ENCODE measurements around the gene C17orf100. TPM values are rescaled to one million over a fixed set of nuclear protein-coding genes. Genes with fewer than 3 reads are reported as not detected.

C17orf100 gene
- total RNA-seq, 4 donors from 2014 or later, result 1.9 to 3.3 (median 2.4) TPM

GRCh38 chr17:6671431-6671830 lies 19.9 kb downstream of the C17orf100 start:
- Histone ChIP-seq H3K4me3 (no peak overlapping the region), H3K9me3 (no peaks in the 10 kb centered on the region), H3K27me3 (peaks cover 12% of the 10 kb centered on the region), H3K4me1 (peaks cover 6% of the 10 kb centered on the region), H3K36me3 (no peaks in the 10 kb centered on the region), H3K27ac (no peak overlapping the region)
- DNase-seq (ENCODE audit: low spot score in 2 of 2), result peak in 1 of 2 donors; percentile 60
- WGBS, result 91% methylated on average over 6 of the region's 7 CpGs
- TF ChIP-seq POLR2AphosphoS5 (IDR thresholded peaks at IDR 0.05) (no peak), CTCF (IDR thresholded peaks at IDR 0.05) (no peak), POLR2A (IDR thresholded peaks at IDR 0.05) (no peak)

- 98% methylated on average over 13 of the region's 13 CpGs for WGBS
- H3K27me3 ChIP-seq, result peaks cover 30% of the 10 kb centered on the region
- no peak overlapping the region for H3K4me3 ChIP-seq
- no peak for DNase-seq (ENCODE audit: low spot score in 2 of 2)
- TF ChIP-seq CTCF (IDR thresholded peaks at IDR 0.05) (no peak), POLR2A (IDR thresholded peaks at IDR 0.05) (no peak), EP300 (IDR thresholded peaks at IDR 0.05) (no peak), POLR2AphosphoS5 (IDR thresholded peaks at IDR 0.05) (no peak)
- H3K27ac ChIP-seq, result no peak overlapping the region
- H3K4me1 ChIP-seq, result peaks cover 2% of the 10 kb centered on the region
- no peaks in the 10 kb centered on the region for H3K36me3 ChIP-seq
- no peaks in the 10 kb centered on the region for H3K9me3 ChIP-seq
Observed at GRCh38 chr17:6674586-6674985, 23.0 kb downstream of the C17orf100 start.

- Histone ChIP-seq H3K4me1 (no peaks in the 10 kb centered on the region), H3K36me3 (no peaks in the 10 kb centered on the region), H3K4me3 (no peak overlapping the region), H3K27ac (no peak overlapping the region), H3K27me3 (peaks cover 30% of the 10 kb centered on the region), H3K9me3 (no peaks in the 10 kb centered on the region)
- TF ChIP-seq POLR2A (IDR thresholded peaks at IDR 0.05), result no peak
- TF ChIP-seq CTCF (IDR thresholded peaks at IDR 0.05), result no peak
- no peak for TF ChIP-seq EP300 (IDR thresholded peaks at IDR 0.05)
- TF ChIP-seq POLR2AphosphoS5 (IDR thresholded peaks at IDR 0.05), result no peak
- 62% methylated on average over 7 of the region's 11 CpGs for WGBS
- DNase-seq (ENCODE audit: low spot score in 2 of 2), result no peak
Observed at GRCh38 chr17:6675201-6675825, 23.8 kb downstream of the C17orf100 start.

GRCh38 chr17:6676802-6677157 lies 25.2 kb downstream of the C17orf100 start:
- Histone ChIP-seq H3K9me3 (no peaks in the 10 kb centered on the region), H3K4me3 (no peak overlapping the region), H3K27me3 (peaks cover 34% of the 10 kb centered on the region), H3K27ac (no peak overlapping the region), H3K4me1 (no peaks in the 10 kb centered on the region), H3K36me3 (no peaks in the 10 kb centered on the region)
- no peak for DNase-seq (ENCODE audit: low spot score in 2 of 2)
- WGBS, result 75% methylated on average over 5 of the region's 6 CpGs
- TF ChIP-seq POLR2AphosphoS5 (IDR thresholded peaks at IDR 0.05) (no peak), POLR2A (IDR thresholded peaks at IDR 0.05) (no peak), CTCF (IDR thresholded peaks at IDR 0.05) (no peak), EP300 (IDR thresholded peaks at IDR 0.05) (no peak)

- Histone ChIP-seq H3K9me3 (no peaks in the 10 kb centered on the region), H3K27ac (no peak overlapping the region), H3K27me3 (peaks cover 34% of the 10 kb centered on the region), H3K4me1 (no peaks in the 10 kb centered on the region), H3K36me3 (no peaks in the 10 kb centered on the region), H3K4me3 (no peak overlapping the region)
- 55% methylated on average over 13 of the region's 16 CpGs for whole genome bisulfite sequencing
- no peak for TF ChIP-seq EP300 (IDR thresholded peaks at IDR 0.05)
- no peak for TF ChIP-seq POLR2AphosphoS5 (IDR thresholded peaks at IDR 0.05)
- TF ChIP-seq POLR2A (IDR thresholded peaks at IDR 0.05), result no peak
- TF ChIP-seq CTCF (IDR thresholded peaks at IDR 0.05), result no peak
- DNase-seq (ENCODE audit: low spot score in 2 of 2), result no peak
Observed at GRCh38 chr17:6677158-6677831, 25.7 kb downstream of the C17orf100 start.

All from suprapubic skin (tissue), 4 donors.